Measurements from ENCODE around the gene SLCO4A1. TPM values are rescaled to one million over a fixed set of nuclear protein-coding genes. Genes with fewer than 3 reads are reported as not detected.

The SLCO4A1 gene
- total RNA-seq, 1 donor from 2014 or later, result 63.3 TPM

- no peaks in the 10 kb centered on the region for H3K36me3 ChIP-seq
- DNase-seq (no peak), ATAC-seq (no peak)
- H3K9me3 ChIP-seq, result no peaks in the 10 kb centered on the region
- TF ChIP-seq CTCF (IDR thresholded peaks at IDR 0.05), result no peak
- no peaks in the 10 kb centered on the region for H3K4me1 ChIP-seq
- H3K4me3 ChIP-seq, result no peak overlapping the region
- H3K27me3 ChIP-seq, result no peaks in the 10 kb centered on the region
- intact Hi-C loops (cut with DNase I), result no loop called here
- no peak overlapping the region for H3K27ac ChIP-seq
Measured at GRCh38 chr20:62659488-62660239, 17.4 kb downstream of the SLCO4A1 start.

- no peaks in the 10 kb centered on the region for H3K36me3 ChIP-seq
- intact Hi-C loops (cut with DNase I), result no loop called here
- DNase-seq, result no peak
Measured at GRCh38 chr20:62660240-62660615, 17.9 kb downstream of the SLCO4A1 start.

GRCh38 chr20:62660768-62661167 is 18.5 kb downstream of the SLCO4A1 start:
- Histone ChIP-seq H3K27me3 (peaks cover 5% of the 10 kb centered on the region), H3K4me3 (no peak overlapping the region), H3K36me3 (no peaks in the 10 kb centered on the region), H3K27ac (no peak overlapping the region), H3K4me1 (no peaks in the 10 kb centered on the region), H3K9me3 (no peaks in the 10 kb centered on the region)
- DNase-seq, result no peak
- intact Hi-C loops (cut with DNase I), result no loop called here
- no peak for ATAC-seq
- no peak for TF ChIP-seq CTCF (IDR thresholded peaks at IDR 0.05)

More at GRCh38 chr20:62660240-62660615, 17.9 kb downstream of the SLCO4A1 start:
- H3K27ac ChIP-seq, result no peak overlapping the region
- H3K4me1 ChIP-seq, result no peaks in the 10 kb centered on the region
- H3K27me3 ChIP-seq, result peaks cover 1% of the 10 kb centered on the region
- H3K9me3 ChIP-seq, result no peaks in the 10 kb centered on the region
- H3K4me3 ChIP-seq, result no peak overlapping the region
- no peak for ATAC-seq
- no peak for TF ChIP-seq CTCF (IDR thresholded peaks at IDR 0.05)

- Histone ChIP-seq H3K4me3 (no peak overlapping the region), H3K9me3 (no peaks in the 10 kb centered on the region), H3K27ac (no peak overlapping the region), H3K27me3 (peaks cover 5% of the 10 kb centered on the region), H3K4me1 (peaks cover 5% of the 10 kb centered on the region), H3K36me3 (no peaks in the 10 kb centered on the region)
- TF ChIP-seq CTCF (IDR thresholded peaks at IDR 0.05), result no peak
- DNase-seq (no peak), ATAC-seq (no peak)
- intact Hi-C loops (cut with DNase I), result no loop called here
Measured at GRCh38 chr20:62661647-62662046, 19.3 kb downstream of the SLCO4A1 start.

- DNase-seq (no peak), ATAC-seq (peak; percentile 32)
- intact Hi-C loops (cut with DNase I), result no loop called here
- Histone ChIP-seq H3K4me1 (peaks cover 13% of the 10 kb centered on the region), H3K4me3 (no peak overlapping the region), H3K27ac (no peak overlapping the region), H3K27me3 (peaks cover 5% of the 10 kb centered on the region), H3K9me3 (no peaks in the 10 kb centered on the region), H3K36me3 (no peaks in the 10 kb centered on the region)
- TF ChIP-seq CTCF (IDR thresholded peaks at IDR 0.05), result no peak
Measured at GRCh38 chr20:62662422-62662821, 20.1 kb downstream of the SLCO4A1 start.

All from upper lobe of right lung (tissue), 1 donor.